Mammary epithelial cell (primary cell): ENCODE data around the gene TCF25.

Experiments
- EZH2 ChIP-seq: IDR thresholded peaks from 2 replicates; pipeline ENCODE4 v1.6.1; 2012; ENCODE audit warnings: low read length, inconsistent platforms, borderline replicate concordance
- TF ChIP-seq, protein P1 (sequence below), 2 donors: IDR thresholded peaks in 1 of 2; conservative IDR thresholded peaks in 1 of 2; 2 replicates each; pipeline ENCODE4 v1.5.1; 2011 to 2012; ENCODE audit warnings: inconsistent platforms in 2 of 2, low read length in 2 of 2, mild to moderate bottlenecking in 2 of 2, control low read depth in 1 of 2, low read depth in 1 of 2; ENCODE audit not compliant: insufficient read depth in 1 of 2; ENCODE audit errors: extremely low read depth in 1 of 2

DNA sequence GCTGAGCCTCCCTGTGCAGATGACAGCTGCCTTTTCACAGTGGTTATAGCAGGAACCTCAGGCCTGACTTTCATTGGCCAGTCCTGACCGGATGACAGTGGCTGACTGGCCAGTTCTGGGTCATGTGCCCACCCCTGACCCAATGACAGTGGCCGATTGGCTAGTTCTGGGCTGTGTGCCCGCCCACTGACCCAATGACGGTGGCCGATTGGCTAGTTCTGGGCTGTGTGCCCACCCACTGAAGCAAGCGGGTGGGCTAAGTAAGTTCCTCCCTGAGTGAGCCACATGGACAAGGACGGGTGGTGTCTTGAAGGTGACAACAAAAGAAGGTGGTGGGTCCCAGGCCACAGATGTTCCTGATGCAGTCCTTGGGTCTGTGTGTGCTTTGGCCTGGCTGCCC, 84.7 kb downstream of the TCF25 start:
- TF ChIP-seq, protein P1, sequence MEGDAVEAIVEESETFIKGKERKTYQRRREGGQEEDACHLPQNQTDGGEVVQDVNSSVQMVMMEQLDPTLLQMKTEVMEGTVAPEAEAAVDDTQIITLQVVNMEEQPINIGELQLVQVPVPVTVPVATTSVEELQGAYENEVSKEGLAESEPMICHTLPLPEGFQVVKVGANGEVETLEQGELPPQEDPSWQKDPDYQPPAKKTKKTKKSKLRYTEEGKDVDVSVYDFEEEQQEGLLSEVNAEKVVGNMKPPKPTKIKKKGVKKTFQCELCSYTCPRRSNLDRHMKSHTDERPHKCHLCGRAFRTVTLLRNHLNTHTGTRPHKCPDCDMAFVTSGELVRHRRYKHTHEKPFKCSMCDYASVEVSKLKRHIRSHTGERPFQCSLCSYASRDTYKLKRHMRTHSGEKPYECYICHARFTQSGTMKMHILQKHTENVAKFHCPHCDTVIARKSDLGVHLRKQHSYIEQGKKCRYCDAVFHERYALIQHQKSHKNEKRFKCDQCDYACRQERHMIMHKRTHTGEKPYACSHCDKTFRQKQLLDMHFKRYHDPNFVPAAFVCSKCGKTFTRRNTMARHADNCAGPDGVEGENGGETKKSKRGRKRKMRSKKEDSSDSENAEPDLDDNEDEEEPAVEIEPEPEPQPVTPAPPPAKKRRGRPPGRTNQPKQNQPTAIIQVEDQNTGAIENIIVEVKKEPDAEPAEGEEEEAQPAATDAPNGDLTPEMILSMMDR (conservative IDR thresholded peaks at IDR 0.05 in 1 of 2, IDR thresholded peaks at IDR 0.05 in 1 of 2; ENCODE audit: extremely low read depth in 1 of 2, insufficient read depth in 1 of 2, low read depth in 1 of 2, low read length in 2 of 2): no peak
- no peak for TF ChIP-seq EZH2
